Measurements from ENCODE around the gene MUC4.
"Not testable (repeated sequence)": the region's sequence is repeated elsewhere in the genome, so short reads cannot be mapped to it uniquely, and the experiment has no call there.

Gene MUC4

GRCh38 chr3:195739561-195740111, 72.1 kb downstream of the MUC4 start:
- Mint-ChIP-seq H3K9me3 (no peaks in the 10 kb centered on the region), H3K27me3 (ENCODE audit: low read depth) (peaks cover 10% of the 10 kb centered on the region), H3K4me1 (peaks cover 9% of the 10 kb centered on the region), H3K27ac (no peak overlapping the region), H3K4me3 (no peak overlapping the region), H3K36me3 (ENCODE audit: low read depth) (peaks cover 5% of the 10 kb centered on the region)
- no peak for TF ChIP-seq CTCF (IDR thresholded peaks at IDR 0.05; ENCODE audit: unreplicated experiment in 3 of 3)

- Mint-ChIP-seq H3K27ac (no peak overlapping the region), H3K4me1 (peaks cover 12% of the 10 kb centered on the region), H3K4me3 (no peak overlapping the region), H3K9me3 (no peaks in the 10 kb centered on the region), H3K27me3 (ENCODE audit: low read depth) (peaks cover 7% of the 10 kb centered on the region), H3K36me3 (ENCODE audit: low read depth) (peaks cover 5% of the 10 kb centered on the region)
- no peak for TF ChIP-seq CTCF (IDR thresholded peaks at IDR 0.05; ENCODE audit: unreplicated experiment in 3 of 3)
Observed at GRCh38 chr3:195738274-195739044, 73.3 kb downstream of the MUC4 start.

GRCh38 chr3:195737782-195738181, 73.9 kb downstream of the MUC4 start:
- not testable (repeated sequence) for H3K4me3 Mint-ChIP-seq; H3K27ac Mint-ChIP-seq; H3K36me3 Mint-ChIP-seq (ENCODE audit: low read depth); H3K27me3 Mint-ChIP-seq (ENCODE audit: low read depth); H3K9me3 Mint-ChIP-seq
- H3K4me1 Mint-ChIP-seq, result peaks cover 19% of the 10 kb centered on the region

- Mint-ChIP-seq H3K4me3 (no peak overlapping the region), H3K9me3 (no peaks in the 10 kb centered on the region), H3K36me3 (ENCODE audit: low read depth) (peaks cover 5% of the 10 kb centered on the region), H3K4me1 (peaks cover 22% of the 10 kb centered on the region), H3K27ac (no peak overlapping the region), H3K27me3 (ENCODE audit: low read depth) (peaks cover 7% of the 10 kb centered on the region)
- TF ChIP-seq CTCF (IDR thresholded peaks at IDR 0.05; ENCODE audit: unreplicated experiment in 3 of 3), result no peak
Observed at GRCh38 chr3:195736866-195737490, 74.8 kb downstream of the MUC4 start.

- TF ChIP-seq CTCF (IDR thresholded peaks at IDR 0.05; ENCODE audit: unreplicated experiment in 3 of 3), result no peak
- H3K9me3 Mint-ChIP-seq, result no peaks in the 10 kb centered on the region
- H3K27ac Mint-ChIP-seq, result no peak overlapping the region
- peaks cover 3% of the 10 kb centered on the region for H3K27me3 Mint-ChIP-seq (ENCODE audit: low read depth)
- H3K4me3 Mint-ChIP-seq, result no peak overlapping the region
- peaks cover 5% of the 10 kb centered on the region for H3K36me3 Mint-ChIP-seq (ENCODE audit: low read depth)
- peaks cover 25% of the 10 kb centered on the region for H3K4me1 Mint-ChIP-seq
Observed at GRCh38 chr3:195735036-195735695, 76.6 kb downstream of the MUC4 start.

- Mint-ChIP-seq H3K4me1 (peaks cover 38% of the 10 kb centered on the region), H3K9me3 (no peaks in the 10 kb centered on the region), H3K27ac (peak overlapping the region in 1 of 3 experiments; percentile 39), H3K4me3 (no peak overlapping the region), H3K27me3 (ENCODE audit: low read depth) (peaks cover 3% of the 10 kb centered on the region), H3K36me3 (ENCODE audit: low read depth) (peaks cover 5% of the 10 kb centered on the region)
- no peak for TF ChIP-seq CTCF (IDR thresholded peaks at IDR 0.05; ENCODE audit: unreplicated experiment in 3 of 3)
Observed at GRCh38 chr3:195732940-195733339, 78.8 kb downstream of the MUC4 start.
